ENCODE measurements around the gene WDR1.

Gene WDR1

DNA sequence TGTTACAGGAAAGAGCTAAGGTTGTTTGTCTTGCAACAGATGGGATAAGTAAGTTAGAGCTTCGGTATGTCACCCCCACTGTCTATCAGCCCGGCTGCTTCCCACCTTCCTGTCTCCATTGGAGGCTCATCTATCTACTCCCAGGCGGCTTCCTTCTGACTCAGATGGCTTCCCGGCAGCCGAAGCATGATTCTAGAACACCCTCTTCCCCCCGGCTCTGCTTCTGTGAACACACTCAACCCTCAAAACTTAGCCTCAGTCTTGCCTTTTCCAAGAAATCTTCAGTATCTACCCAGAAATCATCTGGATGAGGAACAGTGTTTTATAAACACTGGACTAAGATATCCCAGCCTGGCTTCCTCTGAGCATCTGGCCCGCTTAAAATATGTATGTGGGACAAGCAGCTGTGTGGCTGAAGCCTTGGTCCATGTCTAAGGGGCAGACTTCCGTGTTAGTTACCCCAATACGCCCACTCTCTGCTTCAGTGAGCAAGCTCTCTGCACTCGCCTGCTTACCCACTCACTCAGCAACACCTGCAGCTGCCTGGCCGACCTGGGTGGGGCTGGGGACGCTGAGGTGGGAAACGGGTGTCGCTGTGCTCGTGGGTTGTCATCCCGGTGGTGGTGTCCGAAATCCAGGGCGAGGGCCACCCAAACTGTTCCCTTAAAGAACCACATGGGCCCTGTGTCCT lies 83.3 kb downstream of the WDR1 start:
- TF ChIP-seq, protein P1, sequence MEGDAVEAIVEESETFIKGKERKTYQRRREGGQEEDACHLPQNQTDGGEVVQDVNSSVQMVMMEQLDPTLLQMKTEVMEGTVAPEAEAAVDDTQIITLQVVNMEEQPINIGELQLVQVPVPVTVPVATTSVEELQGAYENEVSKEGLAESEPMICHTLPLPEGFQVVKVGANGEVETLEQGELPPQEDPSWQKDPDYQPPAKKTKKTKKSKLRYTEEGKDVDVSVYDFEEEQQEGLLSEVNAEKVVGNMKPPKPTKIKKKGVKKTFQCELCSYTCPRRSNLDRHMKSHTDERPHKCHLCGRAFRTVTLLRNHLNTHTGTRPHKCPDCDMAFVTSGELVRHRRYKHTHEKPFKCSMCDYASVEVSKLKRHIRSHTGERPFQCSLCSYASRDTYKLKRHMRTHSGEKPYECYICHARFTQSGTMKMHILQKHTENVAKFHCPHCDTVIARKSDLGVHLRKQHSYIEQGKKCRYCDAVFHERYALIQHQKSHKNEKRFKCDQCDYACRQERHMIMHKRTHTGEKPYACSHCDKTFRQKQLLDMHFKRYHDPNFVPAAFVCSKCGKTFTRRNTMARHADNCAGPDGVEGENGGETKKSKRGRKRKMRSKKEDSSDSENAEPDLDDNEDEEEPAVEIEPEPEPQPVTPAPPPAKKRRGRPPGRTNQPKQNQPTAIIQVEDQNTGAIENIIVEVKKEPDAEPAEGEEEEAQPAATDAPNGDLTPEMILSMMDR (IDR thresholded peaks at IDR 0.05; ENCODE audit: unreplicated experiment in 3 of 3) = no peak
- H3K36me3 Mint-ChIP-seq (ENCODE audit: low read depth) = no peaks in the 10 kb centered on the region
- no peaks in the 10 kb centered on the region for H3K27me3 Mint-ChIP-seq (ENCODE audit: low read depth)
- peak overlapping the region in 1 of 3 experiments; percentile 31 for H3K4me3 Mint-ChIP-seq
- H3K27ac Mint-ChIP-seq = peak overlapping the region; percentile 30 to 71 (median 34)
- H3K4me1 Mint-ChIP-seq = peaks cover 50% of the 10 kb centered on the region
- no peaks in the 10 kb centered on the region for H3K9me3 Mint-ChIP-seq

DNA sequence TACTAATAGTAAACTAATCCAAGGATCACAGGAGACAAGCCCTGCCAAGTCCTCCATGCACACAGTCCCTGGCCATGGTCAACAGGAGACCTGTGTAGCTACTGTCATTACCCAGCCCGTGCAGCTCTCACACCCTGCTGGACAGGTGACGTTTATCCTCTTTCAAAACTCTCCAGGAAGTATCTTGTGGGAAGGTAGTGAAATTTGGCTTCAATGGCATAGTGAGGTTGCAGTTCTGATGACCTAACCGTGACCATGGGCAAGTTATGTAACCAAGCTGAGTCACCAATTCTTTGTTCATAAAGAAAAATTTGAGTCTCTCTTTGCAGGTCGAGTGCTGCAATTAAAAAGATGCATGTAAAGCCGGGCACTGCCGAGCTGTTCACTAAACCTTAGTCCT lies 84.0 kb downstream of the WDR1 start:
- Mint-ChIP-seq H3K36me3 (ENCODE audit: low read depth) (no peaks in the 10 kb centered on the region), H3K27me3 (ENCODE audit: low read depth) (no peaks in the 10 kb centered on the region)

DNA sequence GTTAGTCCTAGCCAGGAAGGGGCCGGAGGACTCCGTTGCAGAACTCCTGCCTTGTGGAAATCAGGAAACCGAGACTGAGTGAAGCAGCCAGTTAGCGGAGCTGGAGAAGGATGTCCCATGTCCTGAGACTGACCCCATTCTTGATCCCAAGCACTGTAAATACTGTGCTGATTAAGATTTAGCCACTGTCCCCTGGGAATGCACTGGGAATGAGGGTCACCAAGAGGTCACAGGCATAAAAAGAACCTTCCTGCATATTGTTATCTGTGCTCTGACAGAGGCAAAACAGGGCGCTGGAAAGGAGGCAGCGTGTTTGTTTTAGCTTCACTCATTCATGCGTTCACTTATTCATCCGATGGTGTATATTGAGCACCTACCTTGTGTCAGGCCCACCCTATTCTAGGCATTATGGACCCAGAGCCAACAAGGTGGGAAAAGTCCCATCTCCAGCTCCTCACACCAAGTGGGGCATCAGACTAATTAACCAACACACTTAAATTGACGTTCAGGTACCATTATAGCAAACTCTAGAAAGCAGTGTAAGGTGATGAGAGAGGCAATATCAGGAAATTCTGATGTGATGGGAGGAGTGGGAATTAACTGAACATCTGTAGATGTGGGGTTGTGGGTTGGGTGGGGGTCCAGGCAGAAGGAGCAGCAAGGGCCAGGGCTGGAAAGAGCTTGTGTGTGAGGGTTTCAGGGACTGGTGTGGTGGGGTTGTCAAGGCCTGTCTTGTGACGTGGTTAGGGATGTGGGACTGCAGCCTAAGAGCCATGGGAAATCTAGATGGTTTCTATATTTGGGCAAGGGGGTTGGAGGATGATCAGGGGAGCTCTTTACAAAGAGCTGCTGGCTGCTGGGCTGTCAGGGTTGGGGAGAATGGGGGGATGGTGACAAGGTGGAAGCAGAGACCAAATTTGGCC lies 84.7 kb downstream of the WDR1 start:
- peaks cover 3% of the 10 kb centered on the region for H3K9me3 Mint-ChIP-seq
- TF ChIP-seq, protein P1 (IDR thresholded peaks at IDR 0.05; ENCODE audit: unreplicated experiment in 3 of 3) = no peak
- H3K27ac Mint-ChIP-seq = peak overlapping the region; percentile 34 to 93 (median 82)
- no peaks in the 10 kb centered on the region for H3K27me3 Mint-ChIP-seq (ENCODE audit: low read depth)
- H3K4me1 Mint-ChIP-seq = peaks cover 50% of the 10 kb centered on the region
- peaks cover 3% of the 10 kb centered on the region for H3K36me3 Mint-ChIP-seq (ENCODE audit: low read depth)
- peak overlapping the region; percentile 3 to 34 (median 18) for H3K4me3 Mint-ChIP-seq

More for the DNA sequence above, 84.0 kb downstream of the WDR1 start:
- Mint-ChIP-seq H3K4me1 (peaks cover 50% of the 10 kb centered on the region), H3K27ac (peak overlapping the region; percentile 34 to 82 (median 71)), H3K4me3 (peak overlapping the region in 1 of 3 experiments; percentile 34), H3K9me3 (no peaks in the 10 kb centered on the region)
- TF ChIP-seq, protein P1 (IDR thresholded peaks at IDR 0.05; ENCODE audit: unreplicated experiment in 3 of 3) = no peak

DNA sequence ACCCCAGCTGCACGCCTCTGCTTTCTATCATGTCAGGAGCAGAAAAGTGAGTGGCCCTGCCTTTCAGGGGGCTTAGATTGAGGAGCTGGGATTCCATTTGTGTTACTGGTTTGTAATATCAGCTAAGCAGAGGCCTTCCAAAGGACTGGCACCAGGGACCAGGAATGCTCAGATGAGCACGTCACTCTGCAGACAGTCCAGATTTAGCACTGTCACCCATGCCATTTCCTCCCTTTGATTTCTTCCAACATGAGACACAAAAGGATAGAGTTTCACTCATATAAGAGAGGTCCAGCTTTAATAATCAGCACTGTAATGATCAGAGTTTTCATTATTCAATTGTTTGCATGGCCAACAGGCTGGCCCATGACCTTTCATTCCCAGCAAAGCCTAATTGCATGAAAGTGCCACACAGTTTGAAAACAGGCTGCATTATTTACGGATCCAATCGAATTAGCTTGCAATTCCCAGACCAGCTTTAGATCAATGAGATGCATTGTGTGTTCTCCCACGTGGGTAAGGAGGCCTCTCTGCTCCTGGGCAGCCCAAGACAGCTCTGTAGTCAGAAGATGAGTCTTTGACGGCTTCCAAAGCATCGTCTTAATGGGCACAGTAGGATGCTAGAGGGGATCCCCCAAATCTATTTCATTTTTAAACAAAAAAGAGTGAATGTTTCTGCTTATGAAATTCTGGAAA lies 85.5 kb downstream of the WDR1 start:
- no peaks in the 10 kb centered on the region for H3K27me3 Mint-ChIP-seq (ENCODE audit: low read depth)
- peaks cover 43% of the 10 kb centered on the region for H3K4me1 Mint-ChIP-seq
- peak overlapping the region in 1 of 3 experiments; percentile 11 for H3K4me3 Mint-ChIP-seq
- H3K9me3 Mint-ChIP-seq = peaks cover 3% of the 10 kb centered on the region
- TF ChIP-seq, protein P1 (IDR thresholded peaks at IDR 0.05; ENCODE audit: unreplicated experiment in 3 of 3) = no peak
- peaks cover 3% of the 10 kb centered on the region for H3K36me3 Mint-ChIP-seq (ENCODE audit: low read depth)
- peak overlapping the region; percentile 34 to 93 (median 82) for H3K27ac Mint-ChIP-seq

DNA sequence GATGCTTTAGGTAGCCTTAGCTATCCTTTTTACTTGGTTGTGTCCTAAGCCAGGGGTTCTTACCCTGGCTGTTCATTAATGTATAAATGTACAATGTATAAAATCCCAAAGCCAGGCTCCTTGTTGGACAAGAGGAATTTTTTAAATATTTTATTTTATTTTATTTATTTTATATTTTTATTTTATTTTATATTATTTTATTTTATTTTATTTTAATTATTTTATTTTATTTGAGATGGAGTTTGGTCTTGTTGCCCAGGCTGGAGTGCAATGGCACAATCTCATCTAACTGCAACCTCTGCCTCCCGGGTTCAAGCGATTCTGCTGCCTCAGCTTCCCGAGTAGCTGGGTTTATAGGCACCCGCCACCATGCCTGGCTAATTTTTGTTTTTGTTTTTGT lies 87.2 kb downstream of the WDR1 start:
- H3K36me3 Mint-ChIP-seq (ENCODE audit: low read depth) = peaks cover 3% of the 10 kb centered on the region
- peaks cover 9% of the 10 kb centered on the region for H3K27me3 Mint-ChIP-seq (ENCODE audit: low read depth)
- H3K9me3 Mint-ChIP-seq = peaks cover 3% of the 10 kb centered on the region
- no peak overlapping the region for H3K27ac Mint-ChIP-seq
- peaks cover 38% of the 10 kb centered on the region for H3K4me1 Mint-ChIP-seq
- no peak overlapping the region for H3K4me3 Mint-ChIP-seq
- TF ChIP-seq, protein P1 (IDR thresholded peaks at IDR 0.05; ENCODE audit: unreplicated experiment in 3 of 3) = no peak
